Measurements from ENCODE around the gene NT5DC4. TPM values are rescaled to one million over a fixed set of nuclear protein-coding genes. Genes with fewer than 3 reads are reported as not detected.
"Not testable (repeated sequence)": the region's sequence is repeated elsewhere in the genome, so short reads cannot be mapped to it uniquely, and the experiment has no call there.

The NT5DC4 gene
- total and polyA plus RNA-seq, 4 donors: 0.10 TPM; not detected in 3

GRCh38 chr2:112694182-112694581 is 26.6 kb upstream of the NT5DC4 start:
- DNase-seq (ENCODE audit: low read depth in 4 of 6, low spot score in 6 of 6): no peak
- H3K4me1 ChIP-seq (ENCODE audit: control insufficient read depth, insufficient read depth, low read length): peaks cover 7% of the 10 kb centered on the region
- H3K9me3 ChIP-seq (ENCODE audit: control insufficient read depth, insufficient read depth, low read length): no peaks in the 10 kb centered on the region
- WGBS (ENCODE audit: insufficient coverage): 98% methylated on average over 8 of the region's 12 CpGs
- no peak overlapping the region for H3K27ac ChIP-seq (ENCODE audit: low read depth, low read length)
- no peak overlapping the region for H3K4me3 ChIP-seq (ENCODE audit: low read depth, low read length)
- H3K27me3 ChIP-seq (ENCODE audit: control insufficient read depth, insufficient read depth, low read length): no peaks in the 10 kb centered on the region
- no peaks in the 10 kb centered on the region for H3K36me3 ChIP-seq (ENCODE audit: control insufficient read depth, insufficient read depth, low read length)

GRCh38 chr2:112698834-112699515 is 21.8 kb upstream of the NT5DC4 start:
- peaks cover 2% of the 10 kb centered on the region for H3K4me1 ChIP-seq (ENCODE audit: control insufficient read depth, insufficient read depth, low read length)
- 80% methylated on average over 2 of the region's 3 CpGs for WGBS (ENCODE audit: insufficient coverage)
- DNase-seq (ENCODE audit: low read depth in 4 of 6, low spot score in 6 of 6): no peak

GRCh38 chr2:112699984-112700667 is 20.7 kb upstream of the NT5DC4 start:
- Histone ChIP-seq H3K4me1 (ENCODE audit: control insufficient read depth, insufficient read depth, low read length) (peaks cover 2% of the 10 kb centered on the region), H3K27me3 (ENCODE audit: control insufficient read depth, insufficient read depth, low read length) (no peaks in the 10 kb centered on the region), H3K27ac (ENCODE audit: low read depth, low read length) (no peak overlapping the region), H3K36me3 (ENCODE audit: control insufficient read depth, insufficient read depth, low read length) (no peaks in the 10 kb centered on the region), H3K4me3 (ENCODE audit: low read depth, low read length) (no peak overlapping the region), H3K9me3 (ENCODE audit: control insufficient read depth, insufficient read depth, low read length) (no peaks in the 10 kb centered on the region)
- no peak for DNase-seq (ENCODE audit: low read depth in 4 of 6, low spot score in 6 of 6)
- 80% methylated on average over 1 of the region's 3 CpGs for WGBS (ENCODE audit: insufficient coverage)

More at GRCh38 chr2:112698834-112699515, 21.8 kb upstream of the NT5DC4 start:
- no peaks in the 10 kb centered on the region for H3K27me3 ChIP-seq (ENCODE audit: control insufficient read depth, insufficient read depth, low read length)
- H3K9me3 ChIP-seq (ENCODE audit: control insufficient read depth, insufficient read depth, low read length): no peaks in the 10 kb centered on the region
- H3K36me3 ChIP-seq (ENCODE audit: control insufficient read depth, insufficient read depth, low read length): no peaks in the 10 kb centered on the region
- H3K4me3 ChIP-seq (ENCODE audit: low read depth, low read length): no peak overlapping the region
- H3K27ac ChIP-seq (ENCODE audit: low read depth, low read length): no peak overlapping the region

- DNase-seq (ENCODE audit: low read depth in 4 of 6, low spot score in 6 of 6): peak in 1 of 6 donors; percentile 45
- Histone ChIP-seq H3K4me3 (ENCODE audit: low read depth, low read length) (no peak overlapping the region), H3K9me3 (ENCODE audit: control insufficient read depth, insufficient read depth, low read length) (no peaks in the 10 kb centered on the region), H3K36me3 (ENCODE audit: control insufficient read depth, insufficient read depth, low read length) (no peaks in the 10 kb centered on the region), H3K27ac (ENCODE audit: low read depth, low read length) (no peak overlapping the region), H3K4me1 (ENCODE audit: control insufficient read depth, insufficient read depth, low read length) (peaks cover 2% of the 10 kb centered on the region), H3K27me3 (ENCODE audit: control insufficient read depth, insufficient read depth, low read length) (no peaks in the 10 kb centered on the region)
- WGBS (ENCODE audit: insufficient coverage): 100% methylated on average over 4 of the region's 8 CpGs
Observed at GRCh38 chr2:112701052-112701451, 19.8 kb upstream of the NT5DC4 start.

GRCh38 chr2:112703684-112704083 is 17.1 kb upstream of the NT5DC4 start:
- no peaks in the 10 kb centered on the region for H3K27me3 ChIP-seq (ENCODE audit: control insufficient read depth, insufficient read depth, low read length)

GRCh38 chr2:112705575-112705974 is 15.2 kb upstream of the NT5DC4 start:
- H3K4me3 ChIP-seq (ENCODE audit: low read depth, low read length): no peak overlapping the region
- WGBS (ENCODE audit: insufficient coverage): 96% methylated on average over 4 of the region's 4 CpGs
- no peak for DNase-seq (ENCODE audit: low read depth in 4 of 6, low spot score in 6 of 6)

More at GRCh38 chr2:112703684-112704083, 17.1 kb upstream of the NT5DC4 start:
- peaks cover 2% of the 10 kb centered on the region for H3K4me1 ChIP-seq (ENCODE audit: control insufficient read depth, insufficient read depth, low read length)
- DNase-seq (ENCODE audit: low read depth in 4 of 6, low spot score in 6 of 6): no peak
- WGBS (ENCODE audit: insufficient coverage): no CpG with 5 or more reads among the region's 2 CpGs
- no peaks in the 10 kb centered on the region for H3K36me3 ChIP-seq (ENCODE audit: control insufficient read depth, insufficient read depth, low read length)
- H3K27ac ChIP-seq (ENCODE audit: low read depth, low read length): no peak overlapping the region
- no peaks in the 10 kb centered on the region for H3K9me3 ChIP-seq (ENCODE audit: control insufficient read depth, insufficient read depth, low read length)
- H3K4me3 ChIP-seq (ENCODE audit: low read depth, low read length): no peak overlapping the region

GRCh38 chr2:112706170-112706664 is 14.6 kb upstream of the NT5DC4 start:
- H3K36me3 ChIP-seq (ENCODE audit: control insufficient read depth, insufficient read depth, low read length): no peaks in the 10 kb centered on the region
- peaks cover 9% of the 10 kb centered on the region for H3K4me1 ChIP-seq (ENCODE audit: control insufficient read depth, insufficient read depth, low read length)
- H3K4me3 ChIP-seq (ENCODE audit: low read depth, low read length): no peak overlapping the region
- H3K27ac ChIP-seq (ENCODE audit: low read depth, low read length): no peak overlapping the region
- H3K27me3 ChIP-seq (ENCODE audit: control insufficient read depth, insufficient read depth, low read length): no peaks in the 10 kb centered on the region
- H3K9me3 ChIP-seq (ENCODE audit: control insufficient read depth, insufficient read depth, low read length): no peaks in the 10 kb centered on the region
- 77% methylated on average over 3 of the region's 5 CpGs for WGBS (ENCODE audit: insufficient coverage)
- DNase-seq (ENCODE audit: low read depth in 4 of 6, low spot score in 6 of 6): no peak

More at GRCh38 chr2:112705575-112705974, 15.2 kb upstream of the NT5DC4 start:
- no peaks in the 10 kb centered on the region for H3K27me3 ChIP-seq (ENCODE audit: control insufficient read depth, insufficient read depth, low read length)
- no peaks in the 10 kb centered on the region for H3K36me3 ChIP-seq (ENCODE audit: control insufficient read depth, insufficient read depth, low read length)
- H3K4me1 ChIP-seq (ENCODE audit: control insufficient read depth, insufficient read depth, low read length): peaks cover 11% of the 10 kb centered on the region
- H3K27ac ChIP-seq (ENCODE audit: low read depth, low read length): no peak overlapping the region
- H3K9me3 ChIP-seq (ENCODE audit: control insufficient read depth, insufficient read depth, low read length): no peaks in the 10 kb centered on the region

GRCh38 chr2:112706947-112707346 is 13.9 kb upstream of the NT5DC4 start:
- not testable (repeated sequence) for H3K36me3 ChIP-seq (ENCODE audit: control insufficient read depth, insufficient read depth, low read length); H3K9me3 ChIP-seq (ENCODE audit: control insufficient read depth, insufficient read depth, low read length); H3K4me3 ChIP-seq (ENCODE audit: low read depth, low read length); DNase-seq (ENCODE audit: low read depth in 4 of 6, low spot score in 6 of 6); H3K27me3 ChIP-seq (ENCODE audit: control insufficient read depth, insufficient read depth, low read length); H3K4me1 ChIP-seq (ENCODE audit: control insufficient read depth, insufficient read depth, low read length); H3K27ac ChIP-seq (ENCODE audit: low read depth, low read length)
- no CpG with 5 or more reads among the region's 9 CpGs for WGBS (ENCODE audit: insufficient coverage)

- H3K4me3 ChIP-seq (ENCODE audit: low read depth, low read length): no peak overlapping the region
- no peaks in the 10 kb centered on the region for H3K36me3 ChIP-seq (ENCODE audit: control insufficient read depth, insufficient read depth, low read length)
- WGBS (ENCODE audit: insufficient coverage): 26% methylated on average over 6 of the region's 10 CpGs
- H3K9me3 ChIP-seq (ENCODE audit: control insufficient read depth, insufficient read depth, low read length): no peaks in the 10 kb centered on the region
- H3K4me1 ChIP-seq (ENCODE audit: control insufficient read depth, insufficient read depth, low read length): peaks cover 9% of the 10 kb centered on the region
- no peak overlapping the region for H3K27ac ChIP-seq (ENCODE audit: low read depth, low read length)
- DNase-seq (ENCODE audit: low read depth in 4 of 6, low spot score in 6 of 6): no peak
- H3K27me3 ChIP-seq (ENCODE audit: control insufficient read depth, insufficient read depth, low read length): no peaks in the 10 kb centered on the region
Observed at GRCh38 chr2:112708968-112709367, 11.9 kb upstream of the NT5DC4 start.

GRCh38 chr2:112709703-112710102 is 11.1 kb upstream of the NT5DC4 start:
- Histone ChIP-seq H3K4me1 (ENCODE audit: control insufficient read depth, insufficient read depth, low read length) (peaks cover 9% of the 10 kb centered on the region), H3K9me3 (ENCODE audit: control insufficient read depth, insufficient read depth, low read length) (no peaks in the 10 kb centered on the region), H3K4me3 (ENCODE audit: low read depth, low read length) (no peak overlapping the region), H3K27me3 (ENCODE audit: control insufficient read depth, insufficient read depth, low read length) (no peaks in the 10 kb centered on the region), H3K27ac (ENCODE audit: low read depth, low read length) (no peak overlapping the region), H3K36me3 (ENCODE audit: control insufficient read depth, insufficient read depth, low read length) (no peaks in the 10 kb centered on the region)
- 71% methylated on average over 1 of the region's 6 CpGs for WGBS (ENCODE audit: insufficient coverage)
- DNase-seq (ENCODE audit: low read depth in 4 of 6, low spot score in 6 of 6): no peak
